ENCODE measurements around the gene SORBS2.

Gene SORBS2

GRCh38 chr4:185773419-185773818 is 38.6 kb downstream of the SORBS2 start:
- DNase-seq (ENCODE audit: low read depth, low spot score) = no peak

GRCh38 chr4:185772391-185773093 is 39.5 kb downstream of the SORBS2 start:
- no peak for DNase-seq (ENCODE audit: low read depth, low spot score)

- no peak for DNase-seq (ENCODE audit: low read depth, low spot score)
These were observed 40.1 kb downstream of the SORBS2 start for GRCh38 chr4:185771711-185772390.

GRCh38 chr4:185767528-185767927 is 44.5 kb downstream of the SORBS2 start:
- no peak for DNase-seq (ENCODE audit: low read depth, low spot score)

GRCh38 chr4:185764876-185765275 is 47.1 kb downstream of the SORBS2 start:
- DNase-seq (ENCODE audit: low read depth, low spot score) = no peak

GRCh38 chr4:185761352-185762235 is 50.4 kb downstream of the SORBS2 start:
- no peak for DNase-seq (ENCODE audit: low read depth, low spot score)

GRCh38 chr4:185758807-185759206 is 53.2 kb downstream of the SORBS2 start:
- DNase-seq (ENCODE audit: low read depth, low spot score) = no peak

- no peak for DNase-seq (ENCODE audit: low read depth, low spot score)
These were observed 56.5 kb downstream of the SORBS2 start for GRCh38 chr4:185755451-185755850.

- no peak for DNase-seq (ENCODE audit: low read depth, low spot score)
These were observed 57.0 kb downstream of the SORBS2 start for GRCh38 chr4:185754961-185755360.

- DNase-seq (ENCODE audit: low read depth, low spot score) = no peak
These were observed 59.1 kb downstream of the SORBS2 start for GRCh38 chr4:185752872-185753271.

GRCh38 chr4:185749858-185750257 is 62.1 kb downstream of the SORBS2 start:
- no peak for DNase-seq (ENCODE audit: low read depth, low spot score)

- no peak for DNase-seq (ENCODE audit: low read depth, low spot score)
These were observed 63.0 kb downstream of the SORBS2 start for GRCh38 chr4:185748901-185749390.

GRCh38 chr4:185745891-185746290 is 66.1 kb downstream of the SORBS2 start:
- DNase-seq (ENCODE audit: low read depth, low spot score) = no peak

- DNase-seq (ENCODE audit: low read depth, low spot score) = no peak
These were observed 67.0 kb downstream of the SORBS2 start for GRCh38 chr4:185744946-185745345.

GRCh38 chr4:185744488-185744862 is 67.5 kb downstream of the SORBS2 start:
- DNase-seq (ENCODE audit: low read depth, low spot score) = no peak

- DNase-seq (ENCODE audit: low read depth, low spot score) = no peak
These were observed 68.1 kb downstream of the SORBS2 start for GRCh38 chr4:185743722-185744487.

- peak; percentile 67 for DNase-seq (ENCODE audit: low read depth, low spot score)
These were observed 69.2 kb downstream of the SORBS2 start for GRCh38 chr4:185742766-185743165.

- DNase-seq (ENCODE audit: low read depth, low spot score) = no peak
These were observed 70.2 kb downstream of the SORBS2 start for GRCh38 chr4:185741795-185742194.

- DNase-seq (ENCODE audit: low read depth, low spot score) = peak; percentile 87
These were observed 71.5 kb downstream of the SORBS2 start for GRCh38 chr4:185740471-185740873.

- DNase-seq (ENCODE audit: low read depth, low spot score) = no peak
These were observed 73.2 kb downstream of the SORBS2 start for GRCh38 chr4:185738820-185739219.

- no peak for DNase-seq (ENCODE audit: low read depth, low spot score)
These were observed 73.9 kb downstream of the SORBS2 start for GRCh38 chr4:185738038-185738552.

Measured in ELF-1 (cell line).